GM23248 (cell line): Measurements from ENCODE around the gene TEAD3. TPM values are rescaled to one million over a fixed set of nuclear protein-coding genes. Genes with fewer than 3 reads are reported as not detected.

Source experiments
- DNase-seq: peaks from one replicate; pipeline ENCODE4 v3.0.0-alpha.2; 2015
- H2AFZ ChIP-seq: fragments of 200-600 bp; sonication (generic); 2 replicates; pipeline ENCODE4 v1.6.1; 2016; ENCODE audit warnings: antibody characterized with exemption
- H3F3A ChIP-seq: fragments of 200-600 bp; sonication (generic); 2 replicates; pipeline ENCODE4 v1.6.1; 2016; ENCODE audit warnings: mild to moderate bottlenecking, antibody characterized with exemption, mixed run types; ENCODE audit not compliant: insufficient read depth
- H3K27ac ChIP-seq: fragments of 200-600 bp; sonication (generic); 2 replicates; pipeline ENCODE4 v1.5.1; 2016; ENCODE audit warnings: mild to moderate bottlenecking
- H3K27me3 ChIP-seq: fragments of 200-600 bp; sonication (generic); replicated peaks from 2 replicates; pipeline ENCODE4 v1.6.1; 2016; ENCODE audit warnings: mild to moderate bottlenecking; ENCODE audit not compliant: insufficient read depth
- H3K36me3 ChIP-seq: fragments of 200-600 bp; sonication (generic); 2 replicates; pipeline ENCODE4 v1.6.1; 2016; ENCODE audit warnings: low read depth, mild to moderate bottlenecking
- H3K4me1 ChIP-seq: fragments of 200-600 bp; sonication (generic); 2 replicates; pipeline ENCODE4 v1.6.1; 2016; ENCODE audit warnings: mild to moderate bottlenecking; ENCODE audit not compliant: insufficient read depth
- H3K4me2 ChIP-seq: fragments of 200-600 bp; sonication (generic); one replicate; pipeline ENCODE4 v1.6.1; 2016; ENCODE audit warnings: mild to moderate bottlenecking; ENCODE audit not compliant: unreplicated experiment
- H3K4me3 ChIP-seq: fragments of 200-600 bp; sonication (generic); 2 replicates; pipeline ENCODE4 v1.5.1; 2016; ENCODE audit warnings: mild to moderate bottlenecking
- H3K79me2 ChIP-seq: fragments of 200-600 bp; sonication (generic); 2 replicates; pipeline ENCODE4 v1.6.1; 2016; ENCODE audit warnings: mild to moderate bottlenecking; ENCODE audit not compliant: insufficient read depth
- H3K9ac ChIP-seq: fragments of 200-600 bp; sonication (generic); 2 replicates; pipeline ENCODE4 v1.6.1; 2016; ENCODE audit warnings: mild to moderate bottlenecking
- H3K9me2 ChIP-seq: fragments of 200-600 bp; sonication (generic); 2 replicates; pipeline ENCODE4 v1.6.1; 2016; ENCODE audit warnings: mixed run types, mild to moderate bottlenecking, moderate library complexity; ENCODE audit not compliant: insufficient read depth
- H3K9me3 ChIP-seq: fragments of 200-600 bp; sonication (generic); one replicate; pipeline ENCODE4 v1.6.1; 2017; ENCODE audit warnings: low read depth
- H4K20me1 ChIP-seq: fragments of 200-600 bp; sonication (generic); 2 replicates; pipeline ENCODE4 v1.6.0; 2016; ENCODE audit not compliant: insufficient read depth
- EZH2 ChIP-seq: fragments of 200-600 bp; sonication (generic); IDR thresholded peaks from 2 replicates; pipeline ENCODE4 v1.6.1; 2018; ENCODE audit warnings: antibody characterized with exemption, mild to moderate bottlenecking; ENCODE audit not compliant: insufficient read depth, poor library complexity, severe bottlenecking
- EZH2phosphoT487 ChIP-seq: fragments of 200-600 bp; sonication (generic); IDR thresholded peaks from 2 replicates; pipeline ENCODE4 v1.6.1; 2018; ENCODE audit warnings: antibody characterized with exemption, moderate library complexity, mild to moderate bottlenecking, low read depth; ENCODE audit not compliant: insufficient read depth
- WGBS, 2 experiments: methylation state at CpG; one replicate each; pipeline ENCODE4 v1.1.6; 2015 to 2017; ENCODE audit warnings: low lambda C conversion rate in 2 of 2, low coverage in 1 of 2; ENCODE audit errors: missing lambda C conversion rate in 2 of 2; 5-methylcytosine and 5-hydroxymethylcytosine counted together
- in situ Hi-C: fragments of 300-500 bp; cut with MboI; formaldehyde crosslinking; loops from 2 replicates; pipeline ENCODE4 v1.15.0; 2020
- polyA plus RNA-seq: library from polyadenylated mRNA; unstranded; fragments of >200 nt; fragmentation: Nextera tagmentation; extraction: Ambion mirVana; gene quantifications from 2 replicates; pipeline ENCODE4 v1.2.1, GENCODE V29; 2016
- total RNA-seq: library from RNA; depleted of rRNA; stranded (reverse); fragments of >200 nt; shearing (Covaris generic); gene quantifications from 2 replicates; pipeline ENCODE4 v1.2.3, GENCODE V29; 2014; rRNA removed

The TEAD3 gene
- total RNA-seq (10.5 and 12.0 TPM in 2 replicates), polyA plus RNA-seq (6.9 TPM in 2 replicates)

DNA sequence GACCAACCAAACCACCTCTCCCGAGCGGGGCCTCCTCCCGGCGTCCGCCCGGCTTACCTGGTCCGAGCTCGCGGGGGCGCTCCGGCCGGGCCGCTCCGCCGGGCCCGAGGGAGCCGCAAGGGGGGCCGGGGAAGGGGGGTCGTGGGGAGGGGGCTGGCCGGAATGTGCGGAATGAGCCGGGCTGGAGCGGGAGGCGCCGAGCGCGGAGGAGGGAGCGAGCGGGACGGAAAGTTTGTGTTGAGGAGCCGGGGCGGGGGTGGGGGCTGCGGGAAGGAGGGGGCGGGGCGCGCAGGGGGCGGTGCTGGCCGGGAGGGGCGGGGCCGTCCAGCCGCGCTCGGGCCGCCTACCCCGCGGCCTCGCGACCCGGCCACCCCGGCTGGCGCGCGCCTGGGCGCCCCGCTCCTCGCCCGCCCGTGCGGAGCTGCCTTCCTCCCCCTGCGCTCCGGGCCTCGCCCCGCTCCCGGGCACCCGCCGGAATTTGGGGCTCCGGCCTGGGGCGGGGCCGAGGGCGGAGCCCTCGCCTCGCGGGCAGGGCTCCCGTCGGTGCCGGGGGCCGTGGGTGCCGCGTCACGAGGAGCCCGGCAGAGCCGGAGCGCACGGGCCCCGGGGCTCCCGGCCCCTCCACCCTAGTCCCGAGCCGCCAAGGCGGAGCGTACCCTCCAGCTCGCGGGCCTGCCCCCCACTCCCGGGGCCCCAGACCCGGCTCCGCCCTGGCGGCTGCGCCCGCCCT lies at the start of gene TEAD3:
TEAD3 (minus strand) TSS at position 239 of the 730 bp plus-strand sequence.
- Histone ChIP-seq H3K9ac (peak within 1 kb of the TSS; percentile 87), H3F3A (0 out of 2 replicates have a peak, but pooled peaks cover 5% of the 10 kb centered on the region), H3K4me1 (peaks cover 8% of the 10 kb centered on the region), H3K27ac (peak within 1 kb of the TSS; percentile 68), H3K9me2 (no peaks in the 10 kb centered on the region), H4K20me1 (no peaks in the 10 kb centered on the region), H3K36me3 (no peaks in the 10 kb centered on the region), H2AFZ (peak within 1 kb of the TSS; percentile 83), H3K79me2 (peaks cover 48% of the 10 kb centered on the region), H3K9me3 (no peaks in the 10 kb centered on the region), H3K4me3 (peak within 1 kb of the TSS; percentile 82), H3K4me2 (peak within 1 kb of the TSS; percentile 87), H3K27me3 (no peaks in the 10 kb centered on the region)
- in situ Hi-C loops = no loop called here
- peak; percentile 82 for DNase-seq
- TF ChIP-seq EZH2 = no peak
- TF ChIP-seq EZH2phosphoT487 = no peak
- 0 to 1% methylated on average over 35 to 61 of the region's 98 CpGs for WGBS, 2 experiments

DNA sequence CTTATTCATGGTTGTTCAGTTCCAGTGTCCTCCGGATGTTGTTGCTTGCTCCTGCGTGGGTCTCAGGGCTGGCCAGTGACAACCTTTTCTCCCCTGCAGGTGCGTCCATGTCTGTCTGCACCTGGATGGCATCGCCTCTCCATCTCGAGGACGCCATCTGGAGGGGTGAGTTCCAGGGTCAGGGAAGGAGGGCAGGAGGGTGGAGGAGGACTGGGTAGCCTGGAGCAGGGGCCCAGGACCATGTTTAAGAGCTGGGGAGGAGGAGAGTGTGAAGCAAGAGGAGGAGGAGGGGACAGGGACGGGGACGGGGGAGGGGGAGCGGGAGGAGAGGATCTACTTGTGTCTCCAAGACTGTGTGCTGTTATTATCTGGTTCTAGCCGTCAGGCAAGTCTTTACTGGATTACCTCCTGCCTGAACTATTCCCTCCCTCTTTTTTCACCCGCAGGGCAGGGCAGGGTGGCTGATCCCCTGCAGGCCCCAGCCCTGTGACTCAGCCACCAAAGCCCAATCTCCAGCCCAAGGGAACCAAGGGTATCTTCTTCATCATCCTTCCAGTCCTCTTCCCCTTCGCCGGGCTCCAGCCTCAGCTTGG lies 48.0 kb upstream of the TEAD3 start:
- no peak for TF ChIP-seq EZH2
- TF ChIP-seq EZH2phosphoT487 = no peak
- no peak for DNase-seq
- Histone ChIP-seq H2AFZ (no peak overlapping the region), H3K4me1 (no peaks in the 10 kb centered on the region), H3F3A (no peaks in the 10 kb centered on the region), H3K27ac (no peak overlapping the region), H3K79me2 (no peaks in the 10 kb centered on the region), H3K36me3 (no peaks in the 10 kb centered on the region), H3K4me2 (no peak overlapping the region), H4K20me1 (no peaks in the 10 kb centered on the region), H3K4me3 (no peak overlapping the region), H3K9me2 (no peaks in the 10 kb centered on the region), H3K27me3 (peaks cover 11% of the 10 kb centered on the region), H3K9me3 (no peaks in the 10 kb centered on the region), H3K9ac (no peak overlapping the region)
- in situ Hi-C loops = no loop called here
- 46 to 55% methylated on average over 9 to 13 of the region's 13 CpGs for WGBS, 2 experiments

DNA sequence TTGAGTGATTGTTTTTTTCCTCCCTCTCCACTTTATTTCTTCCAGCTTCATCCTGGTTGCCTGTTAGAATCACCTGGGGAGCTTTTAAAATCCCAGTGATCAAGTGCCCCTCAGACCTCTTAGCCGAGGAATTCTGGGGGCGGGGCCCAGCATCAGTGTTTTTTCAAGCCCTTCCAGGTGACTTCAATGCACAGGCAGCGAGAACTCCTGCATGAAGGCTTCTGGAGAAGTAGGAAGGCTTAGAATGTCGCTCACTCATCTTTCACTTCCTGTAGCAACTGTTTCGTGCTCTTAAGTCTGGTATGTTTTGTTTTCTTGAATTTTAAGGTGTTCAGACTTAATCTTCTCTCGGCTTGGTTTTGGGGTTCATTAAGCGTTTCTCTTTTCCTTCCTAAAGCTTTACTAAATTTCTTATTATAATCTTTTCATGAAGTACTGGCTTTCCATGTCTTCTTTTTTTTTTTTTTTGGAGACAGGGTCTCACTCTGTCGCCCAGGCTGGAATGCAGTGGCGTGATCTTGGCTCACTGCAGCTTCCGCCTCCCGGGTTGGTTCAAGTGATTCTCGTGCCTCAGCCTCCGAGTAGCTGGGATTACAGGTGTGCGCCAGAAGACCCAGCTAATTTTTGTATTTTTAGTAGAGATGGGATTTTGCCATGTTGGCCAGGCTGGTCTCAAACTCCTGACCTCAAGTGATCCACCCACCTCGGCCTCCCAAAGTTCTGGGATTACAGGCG lies 46.7 kb upstream of the TEAD3 start:
- Histone ChIP-seq H4K20me1 (no peaks in the 10 kb centered on the region), H3K27me3 (peaks cover 11% of the 10 kb centered on the region), H3K79me2 (no peaks in the 10 kb centered on the region), H3K9ac (no peak overlapping the region), H2AFZ (no peak overlapping the region), H3K4me2 (no peak overlapping the region), H3K4me3 (no peak overlapping the region), H3K4me1 (no peaks in the 10 kb centered on the region), H3F3A (no peaks in the 10 kb centered on the region), H3K27ac (no peak overlapping the region), H3K9me3 (no peaks in the 10 kb centered on the region), H3K9me2 (no peaks in the 10 kb centered on the region), H3K36me3 (no peaks in the 10 kb centered on the region)
- no peak for DNase-seq
- TF ChIP-seq EZH2phosphoT487 = no peak
- no peak for TF ChIP-seq EZH2
- in situ Hi-C loops = no loop called here
- 68 to 69% methylated on average over 16 of the region's 16 CpGs for WGBS, 2 experiments

DNA sequence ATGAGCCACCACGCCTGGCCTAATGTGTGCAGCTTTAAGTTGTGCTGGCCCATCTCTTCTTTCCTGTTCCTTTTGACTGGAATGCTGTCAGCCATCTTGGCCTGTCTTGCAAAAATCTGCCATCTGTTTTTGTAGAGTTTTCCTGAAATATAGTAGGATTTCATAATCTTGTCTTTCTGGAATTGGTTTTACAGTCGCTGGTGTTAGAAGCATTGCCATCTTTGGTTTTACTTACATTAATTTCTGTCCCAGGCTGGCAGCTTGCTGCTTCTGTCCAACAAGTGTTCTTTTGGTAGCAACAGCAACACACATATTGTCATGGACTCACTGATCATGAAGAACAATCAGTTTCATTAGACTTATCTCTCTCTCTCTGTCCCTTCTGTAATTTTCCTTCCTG lies 45.0 kb upstream of the TEAD3 start:
- H4K20me1 ChIP-seq = no peaks in the 10 kb centered on the region
- peaks cover 14% of the 10 kb centered on the region for H3K27me3 ChIP-seq
- H3K36me3 ChIP-seq = no peaks in the 10 kb centered on the region
- no peaks in the 10 kb centered on the region for H3K9me3 ChIP-seq
- TF ChIP-seq EZH2 (no peak), EZH2phosphoT487 (no peak)
- no peaks in the 10 kb centered on the region for H3K79me2 ChIP-seq
- H3K4me1 ChIP-seq = no peaks in the 10 kb centered on the region
- no peaks in the 10 kb centered on the region for H3F3A ChIP-seq
- in situ Hi-C loops = no loop called here
- no peak overlapping the region for H3K4me3 ChIP-seq
- no peak overlapping the region for H3K27ac ChIP-seq
- H2AFZ ChIP-seq = no peak overlapping the region
- WGBS, 2 experiments = 31 to 38% methylated on average over 2 of the region's 2 CpGs
- H3K9ac ChIP-seq = no peak overlapping the region
- no peak for DNase-seq
- H3K4me2 ChIP-seq = no peak overlapping the region
- H3K9me2 ChIP-seq = no peaks in the 10 kb centered on the region
